HepG2 (cell line): ENCODE results near the gene SHROOM1. TPM values are rescaled to one million over a fixed set of nuclear protein-coding genes. Genes with fewer than 3 reads are reported as not detected.

Source experiments
- ARID3A ChIP-seq: IDR thresholded peaks from 2 replicates; pipeline ENCODE4 v1.6.1; 2012; ENCODE audit warnings: low read depth, low read length, improper control_type of control experiment
- ATAD3A ChIP-seq: sonication (generic); formaldehyde crosslinking; IDR thresholded peaks from 2 replicates; pipeline ENCODE4 v1.4.0; 2020; ENCODE audit warnings: missing genetic modification reagents
- ATF3 ChIP-seq: sonication (generic); formaldehyde crosslinking; IDR thresholded peaks from 2 replicates; pipeline ENCODE4 v1.4.0; 2020; ENCODE audit warnings: missing genetic modification reagents
- CREB3 ChIP-seq: sonication (generic); formaldehyde crosslinking; IDR thresholded peaks from 2 replicates; pipeline ENCODE4 v1.5.0; 2020; ENCODE audit warnings: missing genetic modification reagents
- CREM ChIP-seq, 2 experiments: sonication (generic) in 1 of 2; formaldehyde crosslinking in 1 of 2; IDR thresholded peaks; 2 replicates each; pipeline versions ENCODE4 v1.4.0 to v1.6.1; 2016 to 2020; ENCODE audit warnings: antibody characterized with exemption in 1 of 2, mild to moderate bottlenecking in 1 of 2, missing genetic modification reagents in 1 of 2
- DNMT3B ChIP-seq: conservative IDR thresholded peaks from 2 replicates; pipeline ENCODE4 v1.6.1; 2016; ENCODE audit warnings: missing biosample characterization, control low read depth
- DR1 ChIP-seq: sonication (generic); formaldehyde crosslinking; IDR thresholded peaks from 2 replicates; pipeline ENCODE4 v1.8.0; 2021; ENCODE audit warnings: mild to moderate bottlenecking, missing genetic modification reagents, inconsistent platforms
- ELF1 ChIP-seq: sonication (generic); formaldehyde crosslinking; IDR thresholded peaks from 2 replicates; pipeline ENCODE4 v1.4.0; 2020; ENCODE audit warnings: missing genetic modification reagents
- FOXP1 ChIP-seq, 2 experiments: fragments of 450-650 bp in 1 of 2; IDR thresholded peaks; 2 replicates each; pipeline ENCODE4 v1.6.1; 2017 to 2018; ENCODE audit warnings: antibody characterized with exemption in 1 of 2
- HDAC1 ChIP-seq: sonication (generic); formaldehyde crosslinking; IDR thresholded peaks from 2 replicates; pipeline ENCODE4 v1.5.1; 2020; ENCODE audit warnings: mild to moderate bottlenecking, missing genetic modification reagents
- HMG20B ChIP-seq: conservative IDR thresholded peaks from 2 replicates; pipeline ENCODE4 v1.6.1; 2016; ENCODE audit warnings: missing genetic modification reagents, missing compliant biosample characterization
- HNF4G ChIP-seq, 2 experiments: sonication (generic) in 1 of 2; formaldehyde crosslinking in 1 of 2; IDR thresholded peaks; 2 replicates each; pipeline versions ENCODE4 v1.4.0 to v1.6.1; 2011 to 2020; ENCODE audit warnings: borderline replicate concordance in 2 of 2, low read depth in 2 of 2, mild to moderate bottlenecking in 2 of 2, low read length in 1 of 2, missing genetic modification reagents in 1 of 2, moderate library complexity in 1 of 2
- RBFOX2 ChIP-seq: fragments of 200-400 bp; formaldehyde crosslinking; IDR thresholded peaks from 2 replicates; pipeline ENCODE4 v1.6.1; 2017; ENCODE audit warnings: low read depth, mild to moderate bottlenecking, low read length
- RFXANK ChIP-seq: IDR thresholded peaks from 2 replicates; pipeline ENCODE4 v1.6.1; 2016
- YEATS4 ChIP-seq: sonication (generic); formaldehyde crosslinking; IDR thresholded peaks from 2 replicates; pipeline ENCODE4 v1.4.0; 2020; ENCODE audit warnings: missing genetic modification reagents, borderline replicate concordance
- ZFP82 ChIP-seq: sonication (generic); formaldehyde crosslinking; IDR thresholded peaks from 2 replicates; pipeline ENCODE4 v1.5.1; 2020; ENCODE audit warnings: mild to moderate bottlenecking, missing genetic modification reagents, borderline replicate concordance
- ZMYM2 ChIP-seq: sonication (generic); formaldehyde crosslinking; IDR thresholded peaks from 2 replicates; pipeline ENCODE4 v1.8.0; 2022; ENCODE audit warnings: mild to moderate bottlenecking, missing genetic modification reagents
- ZNF12 ChIP-seq: sonication (generic); formaldehyde crosslinking; IDR thresholded peaks from 2 replicates; pipeline ENCODE4 v1.5.0; 2020; ENCODE audit warnings: missing genetic modification reagents
- ZNF510 ChIP-seq: sonication (generic); formaldehyde crosslinking; IDR thresholded peaks from 2 replicates; pipeline ENCODE4 v1.4.0; 2020; ENCODE audit warnings: low read depth, mild to moderate bottlenecking, missing genetic modification reagents
- ZNF530 ChIP-seq: sonication (generic); formaldehyde crosslinking; IDR thresholded peaks from 2 replicates; pipeline ENCODE4 v1.5.0; 2020; ENCODE audit warnings: low read depth, mild to moderate bottlenecking, missing genetic modification reagents
- ZNF564 ChIP-seq: sonication (generic); formaldehyde crosslinking; IDR thresholded peaks from 2 replicates; pipeline ENCODE4 v1.8.1; 2023; ENCODE audit warnings: mild to moderate bottlenecking, missing genetic modification reagents
- ZNF749 ChIP-seq: sonication (generic); formaldehyde crosslinking; IDR thresholded peaks from 2 replicates; pipeline ENCODE4 v1.8.0; 2022; ENCODE audit warnings: mild to moderate bottlenecking, missing genetic modification reagents, moderate library complexity, borderline replicate concordance
- ZNF878 ChIP-seq: sonication (generic); formaldehyde crosslinking; IDR thresholded peaks from 2 replicates; pipeline ENCODE4 v1.8.1; 2023; ENCODE audit warnings: mild to moderate bottlenecking, missing genetic modification reagents, moderate library complexity
- polyA plus RNA-seq, 8 experiments: library from polyadenylated mRNA; depleted of rRNA in 3 of 8; stranded (reverse) in 7 of 8; unstranded in 1 of 8; fragments of >200 nt; fragmentation: Illumina TruSeq in 4 of 8; extraction: Trizol in 4 of 8; gene quantifications; 2 replicates each; pipeline versions ENCODE4 v1.2.1 to v1.2.3, GENCODE V29; 2011 to 2016; ENCODE audit warnings: low read depth in 4 of 8, missing spikeins in 1 of 8, mixed read lengths in 1 of 8; ENCODE audit not compliant: insufficient read depth in 1 of 8
- total RNA-seq, 5 experiments: library from RNA; depleted of rRNA; stranded (reverse); fragments of >200 nt; fragmentation: Illumina TruSeq; extraction: Trizol; gene quantifications; 2 replicates each; pipeline ENCODE4 v1.2.3, GENCODE V29; 2016; ENCODE audit warnings: low read depth in 1 of 5
- TF ChIP-seq, protein P1 (sequence below): sonication (generic); formaldehyde crosslinking; IDR thresholded peaks from 2 replicates; pipeline ENCODE4 v1.4.0; 2020; ENCODE audit warnings: mild to moderate bottlenecking, missing genetic modification reagents, borderline replicate concordance

Gene SHROOM1
- total and polyA plus RNA-seq, 2 of the 13 experiments (the other 11 are each of a cell fraction or from before 2014, with no cell fraction given), result 18.2 to 25.7 TPM

DNA sequence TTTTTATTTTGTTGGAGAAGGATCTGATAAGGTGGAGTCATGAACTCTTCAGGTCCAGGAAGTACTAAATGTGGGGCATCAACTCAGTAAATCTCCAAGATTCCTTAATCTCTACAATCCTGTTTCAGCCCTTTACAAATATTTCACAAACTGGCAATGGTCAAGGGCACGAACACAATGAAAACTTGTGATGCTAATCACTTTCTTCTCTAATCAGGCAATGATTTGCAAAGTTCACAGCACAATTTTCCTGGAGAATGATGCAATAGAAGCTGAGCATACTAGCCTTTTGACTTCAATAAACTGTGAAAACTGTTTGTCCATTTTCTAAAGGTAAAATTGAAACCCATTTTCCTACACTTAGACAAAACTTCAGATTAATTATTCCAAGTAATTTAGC lies 18.9 kb upstream of the SHROOM1 start (continued):
- TF ChIP-seq ARID3A (0 out of 2 replicates have a peak, but pooled peaks have one; percentile 38), FOXP1 (IDR thresholded peaks at IDR 0.05) (no peak), FOXP1 (CRISPR knock-in tag; IDR thresholded peaks at IDR 0.05) (peak; percentile 18; the same call in 1 of the 2 replicates), ELF1 (CRISPR knock-in tag) (0 out of 2 replicates have a peak, but pooled peaks have one; percentile 22), YEATS4 (no peak), HNF4G (IDR thresholded peaks at IDR 0.05; ENCODE audit: borderline replicate concordance, low read depth, low read length) (peak; percentile 41; the same call in 1 of the 2 replicates), HNF4G (CRISPR knock-in tag; IDR thresholded peaks at IDR 0.05; ENCODE audit: borderline replicate concordance, low read depth) (no peak), ZNF12 (CRISPR knock-in tag) (no peak), ATF3 (CRISPR knock-in tag) (peak; percentile 69; the same call in 1 of the 2 replicates), ZNF510 (CRISPR knock-in tag) (no peak), ZFP82 (CRISPR knock-in tag) (no peak), RBFOX2 (no peak), ZMYM2 (no peak), ZNF878 (CRISPR knock-in tag) (no peak), DNMT3B (no peak), ATAD3A (CRISPR knock-in tag) (no peak), CREM (IDR thresholded peaks at IDR 0.05) (peak; percentile 48; the same call in 1 of the 2 replicates), CREM (CRISPR knock-in tag; IDR thresholded peaks at IDR 0.05) (no peak), DR1 (CRISPR knock-in tag) (no peak), ZNF749 (CRISPR knock-in tag) (no peak), ZNF564 (no peak), ZNF530 (CRISPR knock-in tag) (no peak), CREB3 (CRISPR knock-in tag) (no peak), HMG20B (no peak), RFXANK (CRISPR knock-in tag) (no peak), HDAC1 (no peak)
- TF ChIP-seq, protein P1, sequence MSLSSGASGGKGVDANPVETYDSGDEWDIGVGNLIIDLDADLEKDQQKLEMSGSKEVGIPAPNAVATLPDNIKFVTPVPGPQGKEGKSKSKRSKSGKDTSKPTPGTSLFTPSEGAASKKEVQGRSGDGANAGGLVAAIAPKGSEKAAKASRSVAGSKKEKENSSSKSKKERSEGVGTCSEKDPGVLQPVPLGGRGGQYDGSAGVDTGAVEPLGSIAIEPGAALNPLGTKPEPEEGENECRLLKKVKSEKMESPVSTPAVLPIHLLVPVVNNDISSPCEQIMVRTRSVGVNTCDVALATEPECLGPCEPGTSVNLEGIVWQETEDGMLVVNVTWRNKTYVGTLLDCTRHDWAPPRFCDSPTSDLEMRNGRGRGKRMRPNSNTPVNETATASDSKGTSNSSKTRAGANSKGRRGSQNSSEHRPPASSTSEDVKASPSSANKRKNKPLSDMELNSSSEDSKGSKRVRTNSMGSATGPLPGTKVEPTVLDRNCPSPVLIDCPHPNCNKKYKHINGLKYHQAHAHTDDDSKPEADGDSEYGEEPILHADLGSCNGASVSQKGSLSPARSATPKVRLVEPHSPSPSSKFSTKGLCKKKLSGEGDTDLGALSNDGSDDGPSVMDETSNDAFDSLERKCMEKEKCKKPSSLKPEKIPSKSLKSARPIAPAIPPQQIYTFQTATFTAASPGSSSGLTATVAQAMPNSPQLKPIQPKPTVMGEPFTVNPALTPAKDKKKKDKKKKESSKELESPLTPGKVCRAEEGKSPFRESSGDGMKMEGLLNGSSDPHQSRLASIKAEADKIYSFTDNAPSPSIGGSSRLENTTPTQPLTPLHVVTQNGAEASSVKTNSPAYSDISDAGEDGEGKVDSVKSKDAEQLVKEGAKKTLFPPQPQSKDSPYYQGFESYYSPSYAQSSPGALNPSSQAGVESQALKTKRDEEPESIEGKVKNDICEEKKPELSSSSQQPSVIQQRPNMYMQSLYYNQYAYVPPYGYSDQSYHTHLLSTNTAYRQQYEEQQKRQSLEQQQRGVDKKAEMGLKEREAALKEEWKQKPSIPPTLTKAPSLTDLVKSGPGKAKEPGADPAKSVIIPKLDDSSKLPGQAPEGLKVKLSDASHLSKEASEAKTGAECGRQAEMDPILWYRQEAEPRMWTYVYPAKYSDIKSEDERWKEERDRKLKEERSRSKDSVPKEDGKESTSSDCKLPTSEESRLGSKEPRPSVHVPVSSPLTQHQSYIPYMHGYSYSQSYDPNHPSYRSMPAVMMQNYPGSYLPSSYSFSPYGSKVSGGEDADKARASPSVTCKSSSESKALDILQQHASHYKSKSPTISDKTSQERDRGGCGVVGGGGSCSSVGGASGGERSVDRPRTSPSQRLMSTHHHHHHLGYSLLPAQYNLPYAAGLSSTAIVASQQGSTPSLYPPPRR (CRISPR knock-in tag), result no peak
